Myocyte (in vitro differentiated cells): ENCODE results near the gene UGGT2. TPM values are rescaled to one million over a fixed set of nuclear protein-coding genes. Genes with fewer than 3 reads are reported as not detected.
"Not testable (repeated sequence)": the region's sequence is repeated elsewhere in the genome, so short reads cannot be mapped to it uniquely, and the experiment has no call there.

Source experiments
- DNase-seq: peaks from one replicate; pipeline ENCODE4 v3.0.0-alpha.2; 2012; ENCODE audit warnings: low read depth
- total RNA-seq: library from RNA; depleted of rRNA; stranded (reverse); fragments of >200 nt; gene quantifications from 2 replicates; pipeline ENCODE4 v1.2.3, GENCODE V29; 2014

UGGT2 gene
- total RNA-seq, 1 donor from 2014 or later = 27.9 TPM

- not testable (repeated sequence) for DNase-seq
These were observed 2.2 kb downstream of the UGGT2 start for GRCh38 chr13:96050955-96051354.

- not testable (repeated sequence) for DNase-seq
These were observed 6.6 kb downstream of the UGGT2 start for GRCh38 chr13:96046449-96047126.

- no peak for DNase-seq
These were observed 9.0 kb downstream of the UGGT2 start for GRCh38 chr13:96044238-96044637.

GRCh38 chr13:96041326-96042110 is 11.7 kb downstream of the UGGT2 start:
- DNase-seq = no peak

- DNase-seq = no peak
These were observed 16.7 kb downstream of the UGGT2 start for GRCh38 chr13:96036515-96036914.

- DNase-seq = no peak
These were observed 18.5 kb downstream of the UGGT2 start for GRCh38 chr13:96034662-96035061.

- DNase-seq = peak; percentile 5
These were observed 19.8 kb downstream of the UGGT2 start for GRCh38 chr13:96033220-96034015.

- no peak for DNase-seq
These were observed 20.5 kb downstream of the UGGT2 start for GRCh38 chr13:96032717-96033116.

GRCh38 chr13:96029002-96029401 is 24.2 kb downstream of the UGGT2 start:
- DNase-seq = no peak

- DNase-seq = no peak
These were observed 25.7 kb downstream of the UGGT2 start for GRCh38 chr13:96027496-96027895.

GRCh38 chr13:96025283-96025682 is 27.9 kb downstream of the UGGT2 start:
- DNase-seq = peak; percentile 4

GRCh38 chr13:96020931-96021330 is 32.3 kb downstream of the UGGT2 start:
- DNase-seq = no peak

GRCh38 chr13:96020155-96020575 is 33.0 kb downstream of the UGGT2 start:
- DNase-seq = peak; percentile 75

GRCh38 chr13:96018135-96018534 is 35.1 kb downstream of the UGGT2 start:
- no peak for DNase-seq

GRCh38 chr13:96011291-96011872 is 41.8 kb downstream of the UGGT2 start:
- DNase-seq = no peak

GRCh38 chr13:96003304-96003703 is 49.9 kb downstream of the UGGT2 start:
- no peak for DNase-seq

- DNase-seq = no peak
These were observed 50.7 kb downstream of the UGGT2 start for GRCh38 chr13:96002322-96003131.

- DNase-seq = no peak
These were observed 53.1 kb downstream of the UGGT2 start for GRCh38 chr13:96000069-96000468.

- no peak for DNase-seq
These were observed 65.4 kb downstream of the UGGT2 start for GRCh38 chr13:95987841-95988240.

- no peak for DNase-seq
These were observed 71.1 kb downstream of the UGGT2 start for GRCh38 chr13:95982144-95982543.

- DNase-seq = not testable (repeated sequence)
These were observed 80.5 kb downstream of the UGGT2 start for GRCh38 chr13:95972651-95973050.
